GM19455 (cell line): ENCODE results near the gene ZNF563.
A peak's percentile ranks its signal among the peaks of the same experiment; 100 is the strongest.

Experiments
- ATAC-seq: cut with Tn5 transposase; IDR thresholded peaks from one replicate; pipeline ENCODE4 v1.9.1; 2021; ENCODE audit not compliant: unreplicated experiment

ZNF563 gene

GRCh38 chr19:12295191-12295590, 38.2 kb downstream of the ZNF563 start:
- ATAC-seq, result peak; percentile 7

- ATAC-seq, result peak; percentile 85
Measured at GRCh38 chr19:12294249-12295158, 38.9 kb downstream of the ZNF563 start, which contains the start of gene ZNF44. Gene ZNF44 (minus strand): TSS chr19:12294883. CDS start chr19:12294694, 189 bp downstream.

- no peak for ATAC-seq
Measured at GRCh38 chr19:12293777-12294248, 39.6 kb downstream of the ZNF563 start.

GRCh38 chr19:12289790-12290065, 43.7 kb downstream of the ZNF563 start:
- no peak for ATAC-seq

GRCh38 chr19:12287958-12288500, 45.4 kb downstream of the ZNF563 start:
- ATAC-seq, result no peak

GRCh38 chr19:12284631-12285030, 48.8 kb downstream of the ZNF563 start:
- ATAC-seq, result no peak

- no peak for ATAC-seq
Measured at GRCh38 chr19:12284226-12284625, 49.2 kb downstream of the ZNF563 start.

- no peak for ATAC-seq
Measured at GRCh38 chr19:12278713-12279112, 54.7 kb downstream of the ZNF563 start.

GRCh38 chr19:12272980-12273901, 60.2 kb downstream of the ZNF563 start:
- ATAC-seq, result no peak

- ATAC-seq, result no peak
Measured at GRCh38 chr19:12272386-12272785, 61.0 kb downstream of the ZNF563 start.

- no peak for ATAC-seq
Measured at GRCh38 chr19:12270854-12271253, 62.6 kb downstream of the ZNF563 start.
